HepG2 (cell line): Measurements from ENCODE around the gene JMJD7. TPM values are rescaled to one million over a fixed set of nuclear protein-coding genes. Genes with fewer than 3 reads are reported as not detected.

Experiments
- ATAC-seq: fragments of 200-7000 bp; cut with Tn5 transposase; 3 replicates; pipeline ENCODE4 v1.9.1; 2020; ENCODE audit warnings: mild to moderate bottlenecking, moderate library complexity
- BruUV-seq: library from RNA; stranded (reverse); fragments of 400-500 nt; replicated peaks from 2 replicates; lab custom pipeline; 2021; lab: Mats Ljungman, UMichigan
- CTCF ChIA-PET: fragments of 300-600 bp; formaldehyde crosslinking; extraction: SDS; loops from one replicate; lab custom pipeline; 2021; ENCODE audit warnings: low total read pairs, inconsistent platforms, low intra/inter-chr PET ratio; lab: Yijun Ruan, JAX
- POLR2A ChIA-PET: fragments of 350-600 bp; sonication (Branson Sonifier 250); formaldehyde crosslinking; loops from one replicate; lab custom pipeline; 2020; ENCODE audit warnings: antibody characterized with exemption, inconsistent platforms; lab: Yijun Ruan, JAX
- DNase-seq: peaks from one replicate; pipeline ENCODE4 v3.0.0-alpha.2; 2015; ENCODE audit warnings: low spot score
- FAIRE-seq: peaks from 3 replicates; lab custom pipeline; 2011; peaks lifted over from hg19 to GRCh38; lab: Jason Lieb, UNC
- H2AFZ ChIP-seq: one replicate; pipeline ENCODE4 v1.6.1; 2011; ENCODE audit warnings: low read length, inconsistent platforms
- H3K27ac ChIP-seq: fragments of 300-600 bp; 3 replicates; pipeline ENCODE4 v1.8.0; 2011; ENCODE audit warnings: mixed run types, mild to moderate bottlenecking, mixed read lengths, low read length, inconsistent platforms; ENCODE audit not compliant: insufficient read depth; ENCODE audit errors: extremely low read length
- H3K27me3 ChIP-seq, 2 experiments: fragments of 200-600 bp in 1 of 2; 2 replicates in 1 of 2; 3 replicates in 1 of 2; pipeline versions ENCODE4 v1.6.0 to v1.8.0; 2011; ENCODE audit warnings: low read length in 2 of 2, mild to moderate bottlenecking in 2 of 2, moderate library complexity in 2 of 2, inconsistent platforms in 1 of 2; ENCODE audit not compliant: insufficient read depth in 2 of 2, control insufficient read depth in 1 of 2
- H3K36me3 ChIP-seq, 2 experiments: fragments of 200-600 bp in 1 of 2; replicated peaks in 1 of 2; 2 replicates in 1 of 2; 3 replicates in 1 of 2; pipeline versions ENCODE4 v1.5.1 to v1.8.0; 2011; ENCODE audit warnings: low read length in 2 of 2, inconsistent platforms in 1 of 2; ENCODE audit not compliant: insufficient read depth in 2 of 2, control insufficient read depth in 1 of 2
- H3K4me1 ChIP-seq: 2 replicates; pipeline ENCODE4 v1.5.1; 2012; ENCODE audit warnings: low read length, inconsistent platforms; ENCODE audit not compliant: insufficient read depth
- H3K4me2 ChIP-seq: 2 replicates; pipeline ENCODE4 v1.6.0; 2011; ENCODE audit warnings: low read depth, low read length, inconsistent platforms
- H3K4me3 ChIP-seq, 3 experiments: fragments of 200-600 bp in 1 of 3; sonication (generic), shearing (Covaris generic) in 1 of 3; replicated peaks in 1 of 3; 2 replicates each; pipeline ENCODE4 v1.5.1; 2011 to 2016; ENCODE audit warnings: low read length in 3 of 3, inconsistent platforms in 2 of 3, low read depth in 2 of 3, mild to moderate bottlenecking in 2 of 3, control low read depth in 1 of 3, mixed read lengths in 1 of 3; ENCODE audit not compliant: insufficient read depth in 1 of 3
- H3K79me2 ChIP-seq: one replicate; pipeline ENCODE4 v1.6.1; 2011; ENCODE audit warnings: low read length, inconsistent platforms; ENCODE audit not compliant: insufficient read depth
- H3K9ac ChIP-seq: 2 replicates; pipeline ENCODE4 v1.6.0; 2011; ENCODE audit warnings: mild to moderate bottlenecking, low read depth, low read length, inconsistent platforms; ENCODE audit not compliant: insufficient read depth
- H3K9me3 ChIP-seq: 2 replicates; pipeline ENCODE4 v1.5.1; 2012; ENCODE audit warnings: mild to moderate bottlenecking, low read length
- H4K20me1 ChIP-seq: 2 replicates; pipeline ENCODE4 v1.6.0; 2011; ENCODE audit warnings: inconsistent platforms, mild to moderate bottlenecking, low read length, moderate library complexity; ENCODE audit not compliant: insufficient read depth
- ARHGAP35 ChIP-seq: sonication (generic); formaldehyde crosslinking; IDR thresholded peaks from 2 replicates; pipeline ENCODE4 v1.9.0; 2022; ENCODE audit warnings: mild to moderate bottlenecking, inconsistent platforms, moderate library complexity, missing genetic modification reagents, borderline replicate concordance
- ARNTL ChIP-seq: sonication (generic); formaldehyde crosslinking; IDR thresholded peaks from 2 replicates; pipeline ENCODE4 v1.4.0; 2020; ENCODE audit warnings: mild to moderate bottlenecking, missing genetic modification reagents
- CAMTA2 ChIP-seq: sonication (generic); formaldehyde crosslinking; IDR thresholded peaks from 2 replicates; pipeline ENCODE4 v1.4.0; 2020; ENCODE audit warnings: mild to moderate bottlenecking, missing genetic modification reagents, borderline replicate concordance
- ELF4 ChIP-seq: sonication (generic); formaldehyde crosslinking; IDR thresholded peaks from 2 replicates; pipeline ENCODE4 v1.5.0; 2020; ENCODE audit warnings: missing genetic modification reagents, mild to moderate bottlenecking, moderate library complexity, borderline replicate concordance
- HNRNPK ChIP-seq: fragments of 200-400 bp; formaldehyde crosslinking; IDR thresholded peaks from 2 replicates; pipeline ENCODE4 v1.6.1; 2018; ENCODE audit warnings: low read length, low read depth, moderate library complexity, mild to moderate bottlenecking; ENCODE audit not compliant: poor library complexity, severe bottlenecking
- HOXA5 ChIP-seq: sonication (generic); formaldehyde crosslinking; IDR thresholded peaks from 2 replicates; pipeline ENCODE4 v1.4.0; 2020; ENCODE audit warnings: missing genetic modification reagents
- SOX5 ChIP-seq: IDR thresholded peaks from 2 replicates; pipeline ENCODE4 v1.6.1; 2016; ENCODE audit warnings: borderline replicate concordance
- ZKSCAN5 ChIP-seq: sonication (generic); formaldehyde crosslinking; IDR thresholded peaks from 2 replicates; pipeline ENCODE4 v1.5.1; 2020; ENCODE audit warnings: mild to moderate bottlenecking, missing genetic modification reagents
- ZNF430 ChIP-seq: sonication (generic); formaldehyde crosslinking; IDR thresholded peaks from 2 replicates; pipeline ENCODE4 v1.9.0; 2021; ENCODE audit warnings: mild to moderate bottlenecking, missing genetic modification reagents
- ZNF510 ChIP-seq: sonication (generic); formaldehyde crosslinking; IDR thresholded peaks from 2 replicates; pipeline ENCODE4 v1.4.0; 2020; ENCODE audit warnings: low read depth, mild to moderate bottlenecking, missing genetic modification reagents
- ZNF747 ChIP-seq: sonication (generic); formaldehyde crosslinking; IDR thresholded peaks from 2 replicates; pipeline ENCODE4 v1.8.1; 2023; ENCODE audit warnings: missing genetic modification reagents, mild to moderate bottlenecking, borderline replicate concordance
- ZNF780A ChIP-seq: sonication (generic); formaldehyde crosslinking; IDR thresholded peaks from 2 replicates; pipeline ENCODE4 v1.8.0; 2022; ENCODE audit warnings: mild to moderate bottlenecking, missing genetic modification reagents, moderate library complexity
- ZNF792 ChIP-seq: IDR thresholded peaks from 2 replicates; pipeline ENCODE4 v1.6.1; 2016
- WGBS: methylation state at CpG from one replicate; pipeline ENCODE4 v1.1.6; 2017; ENCODE audit warnings: low lambda C conversion rate; 5-methylcytosine and 5-hydroxymethylcytosine counted together
- in situ Hi-C: cut with HindIII; loops from 2 replicates; pipeline ENCODE4 v1.10.0; 2017; ENCODE audit warnings: low pct_unique_long_range_greater_than_20kb; ENCODE audit not compliant: extremely low pct_ligation_motif_present
- intact Hi-C: fragments of 100-400 bp; cut with micrococcal nuclease; formaldehyde crosslinking; loops from one replicate; pipeline ENCODE4 v1.10.0; 2022; ENCODE audit not compliant: unreplicated experiment
- polyA plus RNA-seq, 8 experiments: library from polyadenylated mRNA; depleted of rRNA in 3 of 8; stranded (reverse) in 7 of 8; unstranded in 1 of 8; fragments of >200 nt; fragmentation: Illumina TruSeq in 4 of 8; extraction: Trizol in 4 of 8; gene quantifications; 2 replicates each; pipeline versions ENCODE4 v1.2.1 to v1.2.3, GENCODE V29; 2011 to 2016; ENCODE audit warnings: low read depth in 4 of 8, missing spikeins in 1 of 8, mixed read lengths in 1 of 8; ENCODE audit not compliant: insufficient read depth in 1 of 8
- total RNA-seq, 5 experiments: library from RNA; depleted of rRNA; stranded (reverse); fragments of >200 nt; fragmentation: Illumina TruSeq; extraction: Trizol; gene quantifications; 2 replicates each; pipeline ENCODE4 v1.2.3, GENCODE V29; 2016; ENCODE audit warnings: low read depth in 1 of 5
- TF ChIP-seq, protein P1 (sequence below): sonication (generic); formaldehyde crosslinking; IDR thresholded peaks from 2 replicates; pipeline ENCODE4 v1.5.0; 2020; ENCODE audit warnings: missing genetic modification reagents
- TF ChIP-seq, protein P2 (sequence below): sonication (generic); formaldehyde crosslinking; IDR thresholded peaks from 2 replicates; pipeline ENCODE4 v1.9.0; 2021; ENCODE audit warnings: missing genetic modification reagents, mild to moderate bottlenecking, borderline replicate concordance

JMJD7 gene
- total and polyA plus RNA-seq, 2 of the 13 experiments (the other 11 are each of a cell fraction or from before 2014, with no cell fraction given): 6.4 to 7.1 TPM

DNA sequence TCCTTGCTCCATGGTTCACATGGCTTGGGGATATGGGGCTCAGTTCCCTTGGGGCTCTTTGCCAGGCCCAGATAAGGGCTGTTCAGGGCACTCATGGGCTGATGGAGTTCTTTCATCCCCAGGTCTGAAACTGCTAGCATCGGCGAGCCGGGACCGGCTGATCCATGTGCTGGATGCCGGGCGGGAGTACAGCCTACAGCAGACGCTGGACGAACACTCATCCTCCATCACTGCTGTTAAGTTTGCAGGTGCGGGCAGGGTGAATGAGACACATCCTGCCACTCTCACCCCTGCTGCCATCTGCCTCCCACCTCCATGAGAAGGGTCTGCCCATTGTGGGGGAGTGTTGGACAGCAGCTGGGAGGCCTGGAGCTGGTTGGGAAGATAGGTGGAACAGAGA lies 11.1 kb upstream of the JMJD7 start:
- H3K9ac ChIP-seq: no peak overlapping the region
- no peak for FAIRE-seq
- no peak overlapping the region for H3K4me2 ChIP-seq
- no peaks in the 10 kb centered on the region for H4K20me1 ChIP-seq
- H3K79me2 ChIP-seq: no peaks in the 10 kb centered on the region
- no peaks in the 10 kb centered on the region for H3K4me1 ChIP-seq
- ChIA-PET CTCF (no interaction called here), POLR2A (no interaction called here)
- no peak overlapping the region for H3K4me3 ChIP-seq
- H2AFZ ChIP-seq: no peak overlapping the region
- in situ Hi-C loops (no loop called here), intact Hi-C loops (no loop called here)
- no TSS peak for BruUV-seq
- WGBS: 93% methylated on average over 3 of the region's 9 CpGs
- no peak for DNase-seq
- no peak for ATAC-seq
- no peak overlapping the region for H3K27ac ChIP-seq
- H3K9me3 ChIP-seq: no peaks in the 10 kb centered on the region
- TF ChIP-seq HNRNPK: no peak
- no peak for TF ChIP-seq CAMTA2 (CRISPR knock-in tag)
- TF ChIP-seq, protein P1, sequence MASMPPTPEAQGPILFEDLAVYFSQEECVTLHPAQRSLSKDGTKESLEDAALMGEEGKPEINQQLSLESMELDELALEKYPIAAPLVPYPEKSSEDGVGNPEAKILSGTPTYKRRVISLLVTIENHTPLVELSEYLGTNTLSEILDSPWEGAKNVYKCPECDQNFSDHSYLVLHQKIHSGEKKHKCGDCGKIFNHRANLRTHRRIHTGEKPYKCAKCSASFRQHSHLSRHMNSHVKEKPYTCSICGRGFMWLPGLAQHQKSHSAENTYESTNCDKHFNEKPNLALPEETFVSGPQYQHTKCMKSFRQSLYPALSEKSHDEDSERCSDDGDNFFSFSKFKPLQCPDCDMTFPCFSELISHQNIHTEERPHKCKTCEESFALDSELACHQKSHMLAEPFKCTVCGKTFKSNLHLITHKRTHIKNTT: no peak
- TF ChIP-seq HOXA5 (CRISPR knock-in tag): no peak
- no peak for TF ChIP-seq ZNF792 (CRISPR knock-in tag)
- TF ChIP-seq, protein P2, sequence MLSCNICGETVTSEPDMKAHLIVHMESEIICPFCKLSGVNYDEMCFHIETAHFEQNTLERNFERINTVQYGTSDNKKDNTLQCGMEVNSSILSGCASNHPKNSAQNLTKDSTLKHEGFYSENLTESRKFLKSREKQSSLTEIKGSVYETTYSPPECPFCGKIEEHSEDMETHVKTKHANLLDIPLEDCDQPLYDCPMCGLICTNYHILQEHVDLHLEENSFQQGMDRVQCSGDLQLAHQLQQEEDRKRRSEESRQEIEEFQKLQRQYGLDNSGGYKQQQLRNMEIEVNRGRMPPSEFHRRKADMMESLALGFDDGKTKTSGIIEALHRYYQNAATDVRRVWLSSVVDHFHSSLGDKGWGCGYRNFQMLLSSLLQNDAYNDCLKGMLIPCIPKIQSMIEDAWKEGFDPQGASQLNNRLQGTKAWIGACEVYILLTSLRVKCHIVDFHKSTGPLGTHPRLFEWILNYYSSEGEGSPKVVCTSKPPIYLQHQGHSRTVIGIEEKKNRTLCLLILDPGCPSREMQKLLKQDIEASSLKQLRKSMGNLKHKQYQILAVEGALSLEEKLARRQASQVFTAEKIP (CRISPR knock-in tag): no peak
- TF ChIP-seq ELF4: no peak
- TF ChIP-seq ZNF780A (CRISPR knock-in tag): no peak
- no peak for TF ChIP-seq ARNTL (CRISPR knock-in tag)
- TF ChIP-seq ZNF430 (CRISPR knock-in tag): no peak
- TF ChIP-seq ZNF510 (CRISPR knock-in tag): no peak
- TF ChIP-seq ARHGAP35 (CRISPR knock-in tag): no peak
- TF ChIP-seq SOX5 (CRISPR knock-in tag): no peak
- no peak for TF ChIP-seq ZKSCAN5
- TF ChIP-seq ZNF747 (CRISPR knock-in tag): no peak
- H3K27me3 ChIP-seq: no peaks in the 10 kb centered on the region
- H3K36me3 ChIP-seq: peaks cover 6 to 32% of the 10 kb centered on the region in 2 experiments; a peak in 3 of 5 replicates
